IPS-NIHi11 (cell line): ENCODE results near the gene KRT6B.
"Not testable (repeated sequence)": the region's sequence is repeated elsewhere in the genome, so short reads cannot be mapped to it uniquely, and the experiment has no call there.

Experiments
- DNase-seq: peaks from one replicate; pipeline ENCODE4 v3.0.0; 2012; ENCODE audit warnings: mixed read lengths, low spot score

KRT6B gene

DNA sequence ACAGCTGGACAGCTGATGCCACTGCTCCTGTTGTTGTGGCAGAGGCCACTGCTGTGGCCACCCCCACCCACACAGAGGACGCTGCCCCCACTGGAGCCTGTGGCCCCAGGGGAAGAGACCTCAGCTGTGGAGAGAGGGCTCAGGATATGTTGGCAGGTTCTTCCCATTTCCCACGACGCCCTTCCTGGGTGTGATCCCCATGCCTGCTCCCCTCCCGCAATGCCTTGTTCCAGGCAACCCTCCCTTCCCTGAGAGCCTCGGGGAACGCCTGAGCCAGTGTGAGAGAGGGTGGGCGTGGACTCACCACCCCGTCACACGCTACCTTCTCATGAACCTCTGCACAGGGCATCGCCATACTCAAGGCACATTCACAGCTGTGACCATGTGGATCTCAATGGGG, 40.1 kb downstream of the KRT6B start:
- DNase-seq: no peak

DNA sequence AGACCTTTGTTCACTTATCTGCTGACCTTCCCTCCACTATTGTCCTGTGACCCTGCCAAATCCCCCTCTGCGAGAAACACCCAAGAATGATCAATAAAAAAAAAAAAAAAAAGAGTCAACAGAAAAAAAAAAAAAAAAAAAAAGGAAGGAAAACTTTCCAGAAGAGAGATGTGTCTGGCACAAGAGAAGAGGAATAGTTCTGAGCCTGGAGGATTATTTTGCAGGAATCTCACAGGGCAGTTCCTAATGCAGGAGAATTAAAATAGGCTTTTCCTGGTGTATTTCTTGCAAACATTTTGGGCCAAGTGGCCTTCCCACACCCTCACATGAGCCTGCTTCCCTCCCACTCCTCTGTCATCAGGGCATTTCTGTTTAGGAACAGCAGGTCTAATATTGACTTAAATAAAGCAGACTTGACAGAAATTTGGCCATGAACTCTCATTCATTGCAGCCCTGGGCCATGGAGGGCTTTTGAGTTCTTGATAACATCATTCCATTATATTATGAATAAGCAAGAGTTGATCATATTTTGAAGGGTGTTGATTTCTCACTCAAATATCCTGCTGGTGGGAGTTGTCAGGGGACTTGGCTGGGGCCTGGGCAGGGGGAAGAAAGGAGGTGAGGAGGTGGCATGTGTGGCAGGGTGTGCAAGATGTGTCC, 41.2 kb downstream of the KRT6B start:
- not testable (repeated sequence) for DNase-seq

- peak; percentile 34 for DNase-seq
These were observed 44.0 kb downstream of the KRT6B start for GRCh38 chr12:52407918-52408317.

DNA sequence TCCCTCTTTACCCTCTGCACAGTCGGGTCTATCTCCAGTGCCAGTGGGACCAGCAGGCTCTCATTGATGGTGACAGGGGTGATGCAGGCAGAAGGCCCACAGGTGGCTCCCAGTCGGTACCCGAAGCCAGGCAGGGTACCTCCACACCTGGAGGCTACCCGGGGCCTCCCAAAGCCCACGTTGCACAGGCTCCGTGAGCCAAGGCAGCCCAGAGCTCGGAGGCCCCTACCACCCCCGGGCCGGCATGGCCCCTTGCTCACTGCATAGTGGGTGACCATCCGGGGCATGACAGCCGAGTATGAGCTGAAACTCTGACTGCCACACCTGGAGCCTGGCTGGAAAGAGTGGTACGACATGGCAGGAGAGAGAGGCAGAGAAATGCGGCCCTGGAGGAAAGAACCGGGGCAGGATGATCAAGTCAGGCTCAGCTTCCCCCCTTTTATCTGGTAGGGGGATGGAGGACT, 46.0 kb downstream of the KRT6B start, which contains the start of gene KRT82:
Gene KRT82 (minus strand): TSS at position 414 of the 464 bp plus-strand sequence. CDS start 58 bp downstream, at position 356.
- DNase-seq: no peak

DNA sequence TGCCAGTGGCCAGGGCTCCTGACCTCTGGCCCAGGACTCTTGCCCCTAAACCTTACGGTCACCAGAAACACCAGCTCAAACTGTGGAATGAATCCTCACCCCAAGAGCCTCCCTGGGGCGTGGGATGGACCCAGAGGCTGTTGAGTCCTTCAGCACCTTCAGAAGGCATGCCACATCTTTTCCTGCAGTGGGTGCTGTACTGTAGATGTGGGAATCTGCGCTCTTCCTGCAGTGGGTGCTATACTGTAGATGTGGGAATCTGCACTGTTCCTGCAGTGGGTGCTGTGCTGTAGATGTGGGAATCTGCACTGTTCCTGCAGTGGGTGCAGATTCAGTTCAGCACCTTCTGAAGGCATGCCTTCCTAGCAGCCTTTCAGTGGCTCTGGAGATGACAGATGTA, 47.0 kb downstream of the KRT6B start:
- DNase-seq: no peak

DNA sequence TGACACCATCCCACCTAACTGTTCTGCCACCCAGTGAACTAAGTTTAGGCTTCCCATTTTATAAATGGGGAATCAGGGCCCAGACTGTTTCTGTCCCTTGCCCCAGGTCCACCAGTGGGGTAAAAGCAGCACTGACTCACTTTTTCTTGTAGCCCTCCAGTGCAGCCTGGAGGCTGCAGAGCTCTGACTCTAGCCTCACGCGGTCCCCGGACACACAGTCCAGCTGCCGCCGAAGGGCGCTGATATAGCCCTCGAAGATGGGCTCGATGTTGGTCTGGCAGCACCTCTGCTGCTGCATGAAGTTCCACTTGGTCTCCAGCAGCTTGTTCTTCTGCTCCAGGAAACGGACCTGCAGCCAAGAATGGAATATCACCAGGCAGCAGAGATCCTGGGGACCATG, 48.4 kb downstream of the KRT6B start:
- no peak for DNase-seq

GRCh38 chr12:52402873-52403540, 48.9 kb downstream of the KRT6B start:
- DNase-seq: peak; percentile 23

DNA sequence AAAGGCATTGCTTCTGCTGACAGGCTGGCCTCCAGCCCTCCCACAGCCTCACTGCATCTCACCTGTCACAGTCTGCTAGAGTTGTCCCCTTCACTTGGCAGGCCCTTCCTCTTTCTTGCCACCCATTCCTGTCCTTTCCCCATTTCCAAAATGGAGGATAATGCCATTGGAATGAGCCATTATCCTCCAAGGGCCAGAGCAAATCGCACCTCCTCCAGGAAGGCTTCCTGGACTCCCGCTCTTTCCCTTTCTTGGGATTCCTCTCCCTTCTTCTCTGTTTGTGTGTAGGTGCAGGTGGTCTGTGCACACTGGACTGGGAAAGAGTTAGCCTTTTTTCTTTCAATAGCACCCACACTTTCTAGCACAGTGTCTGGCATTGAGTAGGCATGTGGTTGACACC, 49.6 kb downstream of the KRT6B start:
- no peak for DNase-seq

GRCh38 chr12:52401926-52402325, 50.0 kb downstream of the KRT6B start:
- DNase-seq: no peak

GRCh38 chr12:52401526-52401925, 50.4 kb downstream of the KRT6B start:
- DNase-seq: no peak

GRCh38 chr12:52400906-52401305, 51.0 kb downstream of the KRT6B start:
- no peak for DNase-seq

GRCh38 chr12:52399756-52400155, 52.2 kb downstream of the KRT6B start:
- no peak for DNase-seq

- no peak for DNase-seq
These were observed 53.8 kb downstream of the KRT6B start for GRCh38 chr12:52398176-52398575.

DNA sequence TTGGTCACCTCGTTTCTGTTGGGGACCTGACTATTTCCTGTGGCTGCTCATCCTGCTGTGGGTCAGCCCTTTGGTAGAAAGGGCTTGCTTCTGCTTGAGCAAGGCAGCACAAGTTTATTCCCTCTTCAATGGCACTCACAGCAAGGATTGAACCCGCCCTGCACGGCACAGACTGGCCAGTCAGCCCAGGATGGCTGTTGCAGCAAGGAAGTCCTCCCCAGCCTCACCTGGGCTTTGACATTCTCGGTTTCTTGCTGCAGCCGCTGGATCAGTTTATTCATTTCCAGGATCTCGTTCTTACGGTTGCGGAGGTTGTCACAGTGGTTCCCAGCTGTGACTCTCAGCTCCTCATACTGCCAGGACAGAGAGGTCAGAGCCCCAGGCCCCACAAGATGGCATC, 55.3 kb downstream of the KRT6B start:
- DNase-seq: no peak
